Uterus (tissue), 4 donors: ENCODE measurements around the gene MSI2. TPM values are rescaled to one million over a fixed set of nuclear protein-coding genes. Genes with fewer than 3 reads are reported as not detected.

Source experiments
- DNase-seq, 2 donors: peaks; one replicate each; pipeline ENCODE4 v3.0.0-alpha.2; 2019 to 2020
- H3K27ac ChIP-seq, 2 donors: fragments of 200-600 bp; sonication (generic); 1 replicate in 1 of 2; 2 replicates in 1 of 2; pipeline ENCODE4 v1.5.1; 2016 to 2018
- H3K27me3 ChIP-seq, 2 donors: fragments of 200-600 bp; sonication (generic); one replicate each; pipeline ENCODE4 v1.5.1; 2018 to 2019; ENCODE audit warnings: control low read depth in 1 of 2
- H3K36me3 ChIP-seq, 2 donors: fragments of 200-600 bp; sonication (generic); one replicate each; pipeline ENCODE4 v1.5.1; 2019; ENCODE audit warnings: control low read depth in 1 of 2
- H3K4me1 ChIP-seq, 2 donors: fragments of 200-600 bp; sonication (generic); one replicate each; pipeline ENCODE4 v1.5.1; 2018 to 2019; ENCODE audit warnings: control low read depth in 1 of 2
- H3K4me3 ChIP-seq, 2 donors: fragments of 200-600 bp; sonication (generic); 1 replicate in 1 of 2; 2 replicates in 1 of 2; pipeline ENCODE4 v1.5.1; 2018 to 2019; ENCODE audit warnings: mild to moderate bottlenecking in 1 of 2
- H3K9me3 ChIP-seq, 2 donors: fragments of 200-600 bp; sonication (generic); one replicate each; pipeline ENCODE4 v1.5.1; 2019; ENCODE audit warnings: control low read depth in 1 of 2
- CTCF ChIP-seq, 4 experiments: fragments of 200-600 bp in 2 of 4; fragments of 450-650 bp in 2 of 4; sonication (generic) in 2 of 4; IDR thresholded peaks; one replicate each; pipeline ENCODE4 v1.5.1; 2016 to 2019; ENCODE audit warnings: antibody characterized with exemption in 4 of 4, mild to moderate bottlenecking in 2 of 4, moderate library complexity in 1 of 4
- POLR2A ChIP-seq, 2 donors: fragments of 450-650 bp; IDR thresholded peaks; one replicate each; pipeline ENCODE4 v1.6.1; 2016; ENCODE audit warnings: antibody characterized with exemption in 2 of 2, mild to moderate bottlenecking in 1 of 2, moderate library complexity in 1 of 2
- intact Hi-C: fragments of 100-400 bp; cut with DNase I; formaldehyde crosslinking; loops from one replicate; pipeline ENCODE4 v1.15.1; 2023; ENCODE audit warnings: low total_unique reads
- total RNA-seq, 4 donors: library from RNA; depleted of rRNA in 3 of 4; stranded (reverse); fragments of >200 nt in 3 of 4; gene quantifications; one replicate each; pipeline versions ENCODE4 v1.1.0 to v1.2.4, GENCODE V29; 2014 to 2023
- donor health status: DM: yes; HTN: yes; CAD: no.

Gene MSI2
- total RNA-seq, 4 donors from 2014 or later, result 13.2 to 60.8 (median 44.5) TPM

DNA sequence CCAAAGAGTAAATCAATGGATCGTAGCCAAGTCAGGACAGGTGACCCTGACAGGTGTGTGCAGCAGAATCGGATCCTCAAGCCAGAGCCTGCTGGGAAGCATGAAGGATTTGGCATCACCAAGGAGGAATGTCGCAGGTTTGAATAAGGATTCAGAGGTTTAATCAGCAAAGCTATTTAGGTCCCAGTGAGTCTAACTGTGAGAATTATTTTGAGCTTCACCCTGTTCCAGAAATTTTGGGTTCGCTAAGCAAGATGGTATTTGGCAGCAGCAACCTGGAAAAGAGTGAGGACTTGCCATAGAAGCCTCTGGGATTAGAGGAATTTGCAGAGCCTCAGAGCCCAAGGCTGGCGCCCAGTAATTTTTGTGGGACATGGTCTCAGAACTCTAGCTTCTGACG, 315.7 kb downstream of the MSI2 start:
- Histone ChIP-seq H3K4me3 (no peak overlapping the region), H3K36me3 (no peaks in the 10 kb centered on the region), H3K9me3 (no peaks in the 10 kb centered on the region), H3K4me1 (no peaks in the 10 kb centered on the region), H3K27me3 (no peaks in the 10 kb centered on the region), H3K27ac (no peak overlapping the region)
- intact Hi-C loops, result no loop called here
- TF ChIP-seq POLR2A (IDR thresholded peaks at IDR 0.05) (no peak), CTCF (IDR thresholded peaks at IDR 0.05) (no peak)
- no peak for DNase-seq

DNA sequence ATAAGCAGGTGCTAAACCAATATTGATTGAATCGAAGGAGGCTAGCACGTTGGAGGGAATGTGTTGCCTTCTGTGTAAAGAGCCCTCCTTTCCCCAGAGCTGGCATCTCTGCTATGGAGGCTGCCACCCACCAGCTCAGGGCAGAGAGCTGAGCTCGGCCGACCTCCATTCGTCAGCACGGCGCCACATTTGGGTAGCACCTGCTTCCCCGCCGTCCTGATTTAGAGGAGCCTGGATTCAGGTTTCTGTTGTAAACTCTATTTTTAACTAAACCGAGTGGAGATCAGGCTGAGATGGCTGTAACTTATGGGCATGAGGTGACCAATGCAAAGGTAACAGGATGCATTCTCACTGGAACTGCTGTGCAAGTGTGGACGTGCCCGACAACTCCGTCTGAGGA, 316.3 kb downstream of the MSI2 start:
- H3K36me3 ChIP-seq, result no peaks in the 10 kb centered on the region
- H3K9me3 ChIP-seq, result no peaks in the 10 kb centered on the region
- H3K27me3 ChIP-seq, result no peaks in the 10 kb centered on the region
- H3K4me1 ChIP-seq, result no peaks in the 10 kb centered on the region
- intact Hi-C loops, result no loop called here
- H3K27ac ChIP-seq, result no peak overlapping the region
- TF ChIP-seq CTCF (IDR thresholded peaks at IDR 0.05), result no peak
- no peak for TF ChIP-seq POLR2A (IDR thresholded peaks at IDR 0.05)
- no peak for DNase-seq
- no peak overlapping the region for H3K4me3 ChIP-seq

DNA sequence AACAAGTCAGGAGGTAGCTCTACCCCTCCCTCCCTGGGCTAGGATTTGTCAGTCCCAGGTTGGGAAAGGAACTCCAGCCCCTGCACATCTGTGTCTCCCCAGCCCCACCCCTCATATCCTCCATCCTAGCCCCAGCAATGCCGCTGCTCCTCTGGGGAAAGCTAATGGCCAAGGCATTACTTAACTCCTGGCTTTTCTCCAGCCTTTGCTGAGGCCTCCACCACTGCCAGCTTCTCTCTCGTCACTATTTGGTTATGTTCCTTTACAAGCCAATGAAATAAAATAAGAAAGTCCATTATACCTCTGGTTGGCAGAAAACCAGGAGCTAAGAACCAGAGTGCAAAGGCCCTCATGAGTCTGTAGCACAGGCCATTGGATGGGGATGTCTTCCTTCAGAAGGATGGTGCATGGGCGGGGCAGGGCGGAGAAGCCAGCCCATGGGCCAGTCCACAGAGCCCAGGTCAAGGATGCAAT, 317.8 kb downstream of the MSI2 start:
- TF ChIP-seq CTCF (IDR thresholded peaks at IDR 0.05), result no peak
- no peak for TF ChIP-seq POLR2A (IDR thresholded peaks at IDR 0.05)
- intact Hi-C loops, result no loop called here
- no peaks in the 10 kb centered on the region for H3K4me1 ChIP-seq
- H3K9me3 ChIP-seq, result no peaks in the 10 kb centered on the region
- DNase-seq, result peak; percentile 52 to 62
- no peak overlapping the region for H3K4me3 ChIP-seq
- H3K36me3 ChIP-seq, result no peaks in the 10 kb centered on the region
- no peak overlapping the region for H3K27ac ChIP-seq
- no peaks in the 10 kb centered on the region for H3K27me3 ChIP-seq

GRCh38 chr17:57576744-57577143, 320.4 kb downstream of the MSI2 start:
- no peaks in the 10 kb centered on the region for H3K4me1 ChIP-seq
- DNase-seq, result no peak
- H3K27ac ChIP-seq, result peak overlapping the region in 1 of 2 donors; percentile 75
- TF ChIP-seq CTCF (IDR thresholded peaks at IDR 0.05), result no peak
- TF ChIP-seq POLR2A (IDR thresholded peaks at IDR 0.05), result no peak
- no peak overlapping the region for H3K4me3 ChIP-seq
- no peaks in the 10 kb centered on the region for H3K36me3 ChIP-seq
- intact Hi-C loops, result no loop called here
- no peaks in the 10 kb centered on the region for H3K27me3 ChIP-seq
- no peaks in the 10 kb centered on the region for H3K9me3 ChIP-seq

GRCh38 chr17:57577751-57578607, 321.7 kb downstream of the MSI2 start:
- TF ChIP-seq CTCF (IDR thresholded peaks at IDR 0.05), result no peak
- TF ChIP-seq POLR2A (IDR thresholded peaks at IDR 0.05), result no peak
- H3K27ac ChIP-seq, result peak overlapping the region; percentile 71 to 75
- H3K9me3 ChIP-seq, result no peaks in the 10 kb centered on the region
- DNase-seq, result peak; percentile 72 to 80
- intact Hi-C loops, result no loop called here
- H3K27me3 ChIP-seq, result no peaks in the 10 kb centered on the region
- peak overlapping the region; percentile 3 to 31 for H3K4me3 ChIP-seq
- H3K36me3 ChIP-seq, result no peaks in the 10 kb centered on the region
- no peaks in the 10 kb centered on the region for H3K4me1 ChIP-seq
